Mesendoderm (in vitro differentiated cells): ENCODE results near the gene AGFG2.

ENCODE experiments used
- DNase-seq: peaks from one replicate; pipeline ENCODE4 v3.0.0; 2013
- H2AK5ac ChIP-seq: 2 replicates; pipeline ENCODE4 v1.6.1; 2013; ENCODE audit warnings: low read length, inconsistent platforms
- H2BK120ac ChIP-seq: 2 replicates; pipeline ENCODE4 v1.6.1; 2013; ENCODE audit warnings: low read depth, mild to moderate bottlenecking, low read length, moderate library complexity, mixed read lengths
- H2BK15ac ChIP-seq: replicated peaks from 2 replicates; pipeline ENCODE4 v1.6.1; 2013; ENCODE audit warnings: low read depth, mild to moderate bottlenecking, moderate library complexity
- H2BK5ac ChIP-seq: 2 replicates; pipeline ENCODE4 v1.6.1; 2013; ENCODE audit warnings: low read length, inconsistent platforms
- H3K18ac ChIP-seq: 2 replicates; pipeline ENCODE4 v1.6.1; 2013; ENCODE audit warnings: mild to moderate bottlenecking, low read length, mixed read lengths
- H3K23ac ChIP-seq: one replicate; pipeline ENCODE4 v1.6.1; 2013; ENCODE audit warnings: low read length
- H3K27ac ChIP-seq: 2 replicates; pipeline ENCODE4 v1.5.1; 2013; ENCODE audit warnings: low read depth, mild to moderate bottlenecking, inconsistent platforms, low read length, moderate library complexity
- H3K27me3 ChIP-seq: 2 replicates; pipeline ENCODE4 v1.6.1; 2013; ENCODE audit warnings: low read length, control low read depth, mild to moderate bottlenecking, inconsistent platforms; ENCODE audit not compliant: insufficient read depth, poor library complexity
- H3K36me3 ChIP-seq: 2 replicates; pipeline ENCODE4 v1.6.1; 2013; ENCODE audit warnings: low read length, inconsistent platforms; ENCODE audit not compliant: control insufficient read depth, insufficient read depth
- H3K4ac ChIP-seq: one replicate; pipeline ENCODE4 v1.6.1; 2013; ENCODE audit warnings: low read depth, mild to moderate bottlenecking, low read length, moderate library complexity
- H3K4me1 ChIP-seq: 2 replicates; pipeline ENCODE4 v1.6.1; 2013; ENCODE audit warnings: low read depth, low read length, inconsistent platforms; ENCODE audit not compliant: control insufficient read depth
- H3K4me2 ChIP-seq: 2 replicates; pipeline ENCODE4 v1.6.1; 2013; ENCODE audit warnings: low read length
- H3K4me3 ChIP-seq: 2 replicates; pipeline ENCODE4 v1.5.1; 2013; ENCODE audit warnings: mild to moderate bottlenecking, low read length
- H3K56ac ChIP-seq: one replicate; pipeline ENCODE4 v1.6.1; 2013; ENCODE audit warnings: low read length
- H3K79me1 ChIP-seq: 2 replicates; pipeline ENCODE4 v1.6.1; 2013; ENCODE audit warnings: low read length, inconsistent platforms
- H3K79me2 ChIP-seq: 2 replicates; pipeline ENCODE4 v1.6.1; 2013; ENCODE audit warnings: mild to moderate bottlenecking, low read length; ENCODE audit not compliant: control insufficient read depth, insufficient read depth
- H3K9ac ChIP-seq: 2 replicates; pipeline ENCODE4 v1.6.1; 2013; ENCODE audit warnings: low read length, inconsistent platforms
- H4K5ac ChIP-seq: one replicate; pipeline ENCODE4 v1.6.1; 2013; ENCODE audit warnings: low read length
- H4K8ac ChIP-seq: one replicate; pipeline ENCODE4 v1.6.1; 2013; ENCODE audit warnings: low read depth, mild to moderate bottlenecking, control low read depth, low read length, moderate library complexity
- WGBS: extraction: QIAGEN DNeasy Blood & Tissue Kit; methylation state at CpG from one replicate; pipeline ENCODE4 v1.1.7; 2013; ENCODE audit warnings: low lambda C conversion rate, missing lambda C conversion rate; ENCODE audit not compliant: insufficient coverage; ENCODE audit errors: extremely low coverage; 5-methylcytosine and 5-hydroxymethylcytosine counted together

AGFG2 gene

GRCh38 chr7:100607111-100607510 is 68.1 kb downstream of the AGFG2 start:
- DNase-seq: no peak

GRCh38 chr7:100609958-100610357 is 71.0 kb downstream of the AGFG2 start:
- Histone ChIP-seq H3K4me2 (no peak overlapping the region), H3K18ac (no peak overlapping the region), H2BK5ac (no peak overlapping the region), H3K9ac (no peak overlapping the region), H4K8ac (no peak overlapping the region), H2BK120ac (no peak overlapping the region), H4K5ac (no peak overlapping the region), H3K79me1 (no peaks in the 10 kb centered on the region), H2AK5ac (no peak overlapping the region), H2BK15ac (no peak overlapping the region), H3K36me3 (no peaks in the 10 kb centered on the region), H3K27me3 (no peaks in the 10 kb centered on the region), H3K79me2 (no peaks in the 10 kb centered on the region), H3K27ac (no peak overlapping the region), H3K56ac (no peak overlapping the region), H3K4ac (no peak overlapping the region), H3K4me1 (no peaks in the 10 kb centered on the region), H3K4me3 (no peak overlapping the region), H3K23ac (no peak overlapping the region)
- DNase-seq: no peak
- WGBS: no CpG with 5 or more reads among the region's 5 CpGs

More at GRCh38 chr7:100607111-100607510, 68.1 kb downstream of the AGFG2 start:
- Histone ChIP-seq H2BK5ac (no peak overlapping the region), H3K56ac (no peak overlapping the region), H2BK120ac (no peak overlapping the region), H2AK5ac (no peak overlapping the region), H3K79me2 (no peaks in the 10 kb centered on the region), H3K4me2 (no peak overlapping the region), H4K8ac (no peak overlapping the region), H3K4ac (no peak overlapping the region), H3K4me3 (no peak overlapping the region), H3K79me1 (no peaks in the 10 kb centered on the region), H3K36me3 (no peaks in the 10 kb centered on the region), H4K5ac (no peak overlapping the region), H3K4me1 (peaks cover 8% of the 10 kb centered on the region), H3K18ac (no peak overlapping the region), H3K9ac (no peak overlapping the region), H3K23ac (no peak overlapping the region), H3K27me3 (no peaks in the 10 kb centered on the region), H3K27ac (no peak overlapping the region), H2BK15ac (no peak overlapping the region)
- WGBS: no CpG with 5 or more reads among the region's 8 CpGs

- H4K5ac ChIP-seq: no peak within 1 kb of the TSS
- peak within 1 kb of the TSS; percentile 89 for H3K18ac ChIP-seq
- no peak within 1 kb of the TSS for H4K8ac ChIP-seq
- H3K4me1 ChIP-seq: no peaks in the 10 kb centered on the region
- H3K9ac ChIP-seq: peak within 1 kb of the TSS; percentile 87
- peak within 1 kb of the TSS; percentile 91 for H3K56ac ChIP-seq
- DNase-seq: peak; percentile 100
- peak within 1 kb of the TSS; percentile 46 for H3K27ac ChIP-seq
- H3K4ac ChIP-seq: peak within 1 kb of the TSS; percentile 6
- H3K23ac ChIP-seq: peak within 1 kb of the TSS; percentile 16
- peak within 1 kb of the TSS; percentile 82 for H3K4me3 ChIP-seq
- H3K4me2 ChIP-seq: peak within 1 kb of the TSS; percentile 93
- no peak within 1 kb of the TSS for H2BK120ac ChIP-seq
- H3K27me3 ChIP-seq: no peaks in the 10 kb centered on the region
- no peak within 1 kb of the TSS for H2BK15ac ChIP-seq
- no peak within 1 kb of the TSS for H2BK5ac ChIP-seq
- peak within 1 kb of the TSS; percentile 69 for H2AK5ac ChIP-seq
- no peaks in the 10 kb centered on the region for H3K79me2 ChIP-seq
- WGBS: no CpG with 5 or more reads among the region's 61 CpGs
- H3K79me1 ChIP-seq: no peaks in the 10 kb centered on the region
- no peaks in the 10 kb centered on the region for H3K36me3 ChIP-seq
Measured at GRCh38 chr7:100611983-100612729, 73.2 kb downstream of the AGFG2 start, which contains the start of gene MOSPD3. Gene MOSPD3, plus strand, starts transcription at chr7:100612540. Its CDS starts 252 bp downstream, at chr7:100612792.

- Histone ChIP-seq H3K18ac (no peak overlapping the region), H3K4me1 (no peaks in the 10 kb centered on the region), H3K27ac (no peak overlapping the region), H3K79me1 (no peaks in the 10 kb centered on the region), H2AK5ac (no peak overlapping the region), H3K23ac (peak overlapping the region; percentile 16), H3K56ac (peak overlapping the region; percentile 87), H2BK5ac (no peak overlapping the region), H4K5ac (no peak overlapping the region), H3K36me3 (no peaks in the 10 kb centered on the region), H4K8ac (no peak overlapping the region), H3K9ac (peak overlapping the region; percentile 80), H3K27me3 (no peaks in the 10 kb centered on the region), H2BK15ac (no peak overlapping the region), H3K4me3 (peak overlapping the region; percentile 51), H3K79me2 (no peaks in the 10 kb centered on the region), H2BK120ac (no peak overlapping the region), H3K4me2 (peak overlapping the region; percentile 56), H3K4ac (no peak overlapping the region)
- WGBS: no CpG with 5 or more reads among the region's 29 CpGs
- DNase-seq: no peak
Measured at GRCh38 chr7:100612730-100613390, 73.9 kb downstream of the AGFG2 start.

GRCh38 chr7:100613412-100614175 is 74.6 kb downstream of the AGFG2 start:
- H3K4me1 ChIP-seq: no peaks in the 10 kb centered on the region
- H4K5ac ChIP-seq: no peak overlapping the region
- no peak overlapping the region for H3K56ac ChIP-seq
- H3K4me3 ChIP-seq: no peak overlapping the region
- no peak for DNase-seq
- H4K8ac ChIP-seq: no peak overlapping the region
- no peaks in the 10 kb centered on the region for H3K79me1 ChIP-seq
- H3K36me3 ChIP-seq: no peaks in the 10 kb centered on the region
- no peak overlapping the region for H2BK15ac ChIP-seq
- no peak overlapping the region for H3K18ac ChIP-seq
- H3K9ac ChIP-seq: no peak overlapping the region
- H2BK5ac ChIP-seq: no peak overlapping the region
- no peak overlapping the region for H2AK5ac ChIP-seq
- no peaks in the 10 kb centered on the region for H3K79me2 ChIP-seq
- no peak overlapping the region for H2BK120ac ChIP-seq
- no CpG with 5 or more reads among the region's 13 CpGs for WGBS
- H3K23ac ChIP-seq: peak overlapping the region; percentile 16
- H3K4ac ChIP-seq: no peak overlapping the region
- H3K27ac ChIP-seq: no peak overlapping the region
- H3K27me3 ChIP-seq: no peaks in the 10 kb centered on the region
- no peak overlapping the region for H3K4me2 ChIP-seq
